IMR-90 (cell line): Measurements from ENCODE around the gene TEC. TPM values are rescaled to one million over a fixed set of nuclear protein-coding genes. Genes with fewer than 3 reads are reported as not detected.

Experiments
- ATAC-seq: fragments of 200-7000 bp; cut with Tn5 transposase; 2 replicates; pipeline ENCODE4 v1.9.1; 2020; ENCODE audit warnings: low read depth, mild to moderate bottlenecking, moderate library complexity
- BruUV-seq: library from RNA; stranded (reverse); fragments of 400-500 nt; replicated peaks from 2 replicates; lab custom pipeline; 2021; lab: Mats Ljungman, UMichigan
- CTCF ChIA-PET: fragments of 300-600 bp; formaldehyde crosslinking; extraction: SDS; loops from one replicate; lab custom pipeline; 2021; ENCODE audit warnings: antibody characterized with exemption; lab: Yijun Ruan, JAX
- POLR2A ChIA-PET: fragments of 300-600 bp; sonication (Branson Sonifier 250); formaldehyde crosslinking; loops from one replicate; lab custom pipeline; 2022; ENCODE audit warnings: antibody characterized with exemption; ENCODE audit not compliant: unreplicated experiment; lab: Charles Lee
- DNase-seq: peaks from one replicate; pipeline ENCODE4 v3.0.0; 2013
- H2AFZ ChIP-seq: replicated peaks from 2 replicates; pipeline ENCODE3; 2013; ENCODE audit warnings: low read length, mild to moderate bottlenecking; ENCODE audit not compliant: poor library complexity
- H2AK5ac ChIP-seq: 2 replicates; pipeline ENCODE4 v1.6.1; 2013; ENCODE audit warnings: low read depth, low read length, inconsistent platforms
- H2AK9ac ChIP-seq: replicated peaks from 2 replicates; pipeline ENCODE3; 2013; ENCODE audit warnings: mild to moderate bottlenecking, low read depth, low read length, moderate library complexity; ENCODE audit not compliant: poor library complexity
- H2BK120ac ChIP-seq: 2 replicates; pipeline ENCODE4 v1.6.1; 2013; ENCODE audit warnings: low read depth, low read length, inconsistent platforms
- H2BK15ac ChIP-seq: 3 replicates; pipeline ENCODE4 v1.6.1; 2013; ENCODE audit warnings: low read depth, low read length, inconsistent platforms
- H2BK20ac ChIP-seq: 2 replicates; pipeline ENCODE4 v1.6.1; 2013; ENCODE audit warnings: low read depth, mild to moderate bottlenecking, inconsistent platforms, low read length, moderate library complexity
- H2BK5ac ChIP-seq: 2 replicates; pipeline ENCODE4 v1.6.1; 2013; ENCODE audit warnings: mild to moderate bottlenecking, low read depth, low read length, inconsistent platforms; ENCODE audit not compliant: poor library complexity, severe bottlenecking
- H3K14ac ChIP-seq: replicated peaks from 2 replicates; pipeline ENCODE4 v1.6.1; 2013; ENCODE audit warnings: low read depth, low read length, inconsistent platforms
- H3K18ac ChIP-seq: 2 replicates; pipeline ENCODE4 v1.6.1; 2013; ENCODE audit warnings: low read depth, low read length, control low read depth
- H3K23ac ChIP-seq: 2 replicates; pipeline ENCODE4 v1.6.1; 2013; ENCODE audit warnings: low read depth, low read length, inconsistent platforms
- H3K27ac ChIP-seq: 2 replicates; pipeline ENCODE4 v1.5.1; 2013; ENCODE audit warnings: mild to moderate bottlenecking, control low read depth, low read length; ENCODE audit not compliant: insufficient read depth
- H3K27me3 ChIP-seq: 2 replicates; pipeline ENCODE4 v1.6.1; 2013; ENCODE audit warnings: low read length; ENCODE audit not compliant: control insufficient read depth, insufficient read depth
- H3K36me3 ChIP-seq: 2 replicates; pipeline ENCODE4 v1.6.1; 2013; ENCODE audit warnings: low read length, mixed read lengths; ENCODE audit not compliant: control insufficient read depth, insufficient read depth
- H3K4ac ChIP-seq: 2 replicates; pipeline ENCODE4 v1.6.1; 2013; ENCODE audit warnings: low read depth, low read length, inconsistent platforms
- H3K4me1 ChIP-seq: 2 replicates; pipeline ENCODE4 v1.6.1; 2013; ENCODE audit warnings: low read length, mixed read lengths; ENCODE audit not compliant: control insufficient read depth, insufficient read depth
- H3K4me2 ChIP-seq: 2 replicates; pipeline ENCODE4 v1.6.1; 2013; ENCODE audit warnings: low read depth, mild to moderate bottlenecking, control low read depth, low read length, moderate library complexity
- H3K4me3 ChIP-seq: 2 replicates; pipeline ENCODE4 v1.5.1; 2013; ENCODE audit warnings: low read depth, mild to moderate bottlenecking, control low read depth, low read length, moderate library complexity; ENCODE audit not compliant: insufficient read depth
- H3K56ac ChIP-seq: 2 replicates; pipeline ENCODE4 v1.6.1; 2013; ENCODE audit warnings: low read length, inconsistent platforms; ENCODE audit not compliant: insufficient read depth; ENCODE audit errors: extremely low read depth
- H3K79me1 ChIP-seq, 2 experiments: 2 replicates each; pipeline ENCODE4 v1.6.1; 2013; ENCODE audit warnings: low read length in 2 of 2, inconsistent platforms in 1 of 2, low read depth in 1 of 2
- H3K9ac ChIP-seq: 2 replicates; pipeline ENCODE4 v1.6.1; 2013; ENCODE audit warnings: low read depth, low read length, control low read depth
- H3K9me1 ChIP-seq: 2 replicates; pipeline ENCODE4 v1.6.1; 2013; ENCODE audit warnings: low read length, inconsistent platforms; ENCODE audit not compliant: insufficient read depth
- H3K9me3 ChIP-seq: 2 replicates; pipeline ENCODE4 v1.6.1; 2013; ENCODE audit warnings: low read length; ENCODE audit not compliant: control insufficient read depth, insufficient read depth
- H4K20me1 ChIP-seq: 2 replicates; pipeline ENCODE4 v1.6.1; 2013; ENCODE audit warnings: low read length, inconsistent platforms; ENCODE audit not compliant: insufficient read depth
- H4K5ac ChIP-seq: 2 replicates; pipeline ENCODE4 v1.6.1; 2013; ENCODE audit warnings: mild to moderate bottlenecking, low read depth, low read length, control low read depth
- H4K8ac ChIP-seq, 2 experiments: 2 replicates each; pipeline ENCODE4 v1.6.1; 2013; ENCODE audit warnings: low read depth in 2 of 2, low read length in 2 of 2, control low read depth in 1 of 2, inconsistent platforms in 1 of 2
- H4K91ac ChIP-seq: 2 replicates; pipeline ENCODE4 v1.6.1; 2013; ENCODE audit warnings: low read depth, low read length, inconsistent platforms; ENCODE audit not compliant: insufficient read depth
- BHLHE40 ChIP-seq: fragments of 150-350 bp; IDR thresholded peaks from 2 replicates; pipeline ENCODE4 v1.6.1; 2016; ENCODE audit warnings: mild to moderate bottlenecking, low read depth, low read length
- CHD1 ChIP-seq: IDR thresholded peaks from 2 replicates; pipeline ENCODE4 v1.6.1; 2012; ENCODE audit warnings: low read depth, low read length, improper control_type of control experiment
- ELK1 ChIP-seq: fragments of 150-350 bp; IDR thresholded peaks from 2 replicates; pipeline ENCODE4 v1.6.1; 2016; ENCODE audit warnings: low read depth, mild to moderate bottlenecking, low read length, moderate library complexity, borderline replicate concordance
- MXI1 ChIP-seq: IDR thresholded peaks from 2 replicates; pipeline ENCODE4 v1.6.1; 2012; ENCODE audit warnings: low read depth, mild to moderate bottlenecking, low read length, moderate library complexity, borderline replicate concordance
- RAD21 ChIP-seq: IDR thresholded peaks from 2 replicates; pipeline ENCODE4 v1.6.1; 2012; ENCODE audit warnings: low read length, improper control_type of control experiment
- RCOR1 ChIP-seq: IDR thresholded peaks from 2 replicates; pipeline ENCODE4 v1.6.1; 2012; ENCODE audit warnings: mild to moderate bottlenecking, low read length, improper control_type of control experiment; ENCODE audit not compliant: insufficient replicate concordance
- RFX5 ChIP-seq: IDR thresholded peaks from 2 replicates; pipeline ENCODE4 v1.8.0; 2012; ENCODE audit warnings: low read depth, mild to moderate bottlenecking, low read length, moderate library complexity
- USF2 ChIP-seq: fragments of 150-350 bp; IDR thresholded peaks from 2 replicates; pipeline ENCODE4 v1.6.1; 2017; ENCODE audit warnings: mild to moderate bottlenecking, antibody characterized with exemption, low read length, low read depth
- WGBS, 2 experiments: methylation state at CpG; one replicate each; pipeline versions ENCODE4 v1.1.5 to v1.1.7; 2013; ENCODE audit warnings: missing lambda C conversion rate in 2 of 2; ENCODE audit not compliant: insufficient read length in 1 of 2; ENCODE audit errors: extremely low coverage in 2 of 2; 5-methylcytosine and 5-hydroxymethylcytosine counted together
- dilution Hi-C: fragments of 300-500 bp; cut with HindIII; formaldehyde crosslinking; loops from one replicate; pipeline ENCODE4 v1.14.3; 2018; ENCODE audit warnings: low sequenced_read_pairs; ENCODE audit not compliant: unreplicated experiment
- in situ Hi-C: fragments of 300-500 bp; cut with MboI; formaldehyde crosslinking; loops from 3 replicates; pipeline ENCODE4 v1.14.3; 2019; ENCODE audit warnings: low sequenced_read_pairs, inconsistent platforms, mixed read lengths
- intact Hi-C: fragments of 100-400 bp; cut with micrococcal nuclease; formaldehyde crosslinking; loops from 2 replicates; pipeline ENCODE4 v1.10.0; 2022
- polyA plus RNA-seq, 3 experiments: library from polyadenylated mRNA; depleted of rRNA; stranded (reverse); fragments of >200 nt; gene quantifications; 2 replicates each; pipeline ENCODE4 v1.2.3, GENCODE V29; 2012; ENCODE audit warnings: low replicate concordance in 1 of 3
- total RNA-seq: library from RNA; depleted of rRNA; stranded (reverse); fragments of >200 nt; gene quantifications from 2 replicates; pipeline ENCODE4 v1.2.3, GENCODE V29; 2012

The TEC gene
- total and polyA plus RNA-seq, 2 of the 4 experiments (the other 2 are of a cell fraction), result 0.39 to 0.54 TPM

- Histone ChIP-seq H3K56ac (no peak overlapping the region), H3K9ac (no peak overlapping the region), H3K14ac (no peak overlapping the region), H3K4me1 (peaks cover 1% of the 10 kb centered on the region; the same call in 1 of the 2 replicates), H3K27me3 (peaks cover 6% of the 10 kb centered on the region), H4K20me1 (no peaks in the 10 kb centered on the region), H2AFZ (no peak overlapping the region), H4K91ac (no peak overlapping the region), H3K4me2 (no peak overlapping the region), H3K36me3 (no peaks in the 10 kb centered on the region), H3K79me1 (no peaks in the 10 kb centered on the region), H3K4ac (no peak overlapping the region), H3K4me3 (no peak overlapping the region), H2AK9ac (no peak overlapping the region), H3K27ac (no peak overlapping the region), H4K8ac (no peak overlapping the region), H3K9me3 (no peaks in the 10 kb centered on the region), H3K9me1 (peaks cover 6% of the 10 kb centered on the region; the same call in 1 of the 2 replicates), H4K5ac (no peak overlapping the region), H3K23ac (no peak overlapping the region), H3K18ac (no peak overlapping the region), H2BK20ac (no peak overlapping the region), H2BK15ac (no peak overlapping the region), H2BK5ac (no peak overlapping the region), H2AK5ac (no peak overlapping the region), H2BK120ac (no peak overlapping the region)
- in situ Hi-C loops (no loop called here), dilution Hi-C loops (no loop called here), intact Hi-C loops (no loop called here)
- TF ChIP-seq RAD21 (no peak), ELK1 (no peak), RCOR1 (no peak), MXI1 (no peak), BHLHE40 (no peak), USF2 (no peak), CHD1 (no peak), RFX5 (no peak)
- ATAC-seq (no peak), DNase-seq (no peak)
- no TSS peak for BruUV-seq
- ChIA-PET CTCF (no interaction called here), POLR2A (no interaction called here)
- 60% methylated on average over 1 of the region's 1 CpG; no CpG with 5 or more reads in 1 of the 2 experiments for WGBS, 2 experiments
Measured at GRCh38 chr4:48122756-48123155, 146.9 kb downstream of the TEC start.
